Right ventricle myocardium inferior (tissue), 1 donor: ENCODE results near the gene DIAPH1. TPM values are rescaled to one million over a fixed set of nuclear protein-coding genes. Genes with fewer than 3 reads are reported as not detected.
A peak's percentile ranks its signal among the peaks of the same experiment; 100 is the strongest.
"Not testable (repeated sequence)": the region's sequence is repeated elsewhere in the genome, so short reads cannot be mapped to it uniquely, and the experiment has no call there.

Experiments used
- ATAC-seq: fragments of 200-7000 bp; cut with Tn5 transposase; one replicate; pipeline ENCODE4 v1.9.1; 2020; ENCODE audit warnings: mild to moderate bottlenecking, moderate library complexity
- DNase-seq: peaks from one replicate; pipeline ENCODE4 v3.0.0; 2021; ENCODE audit errors: missing footprints
- intact Hi-C: fragments of 100-400 bp; cut with DNase I; formaldehyde crosslinking; loops from one replicate; pipeline ENCODE4 v1.11.0; 2022
- total RNA-seq: library from RNA; stranded (reverse); fragmentation: NEBNext Ultra II Directional; extraction: Animal tissue kit (Norgen Biotek cat#: 25700); gene quantifications from one replicate; pipeline ENCODE4 v1.2.1, GENCODE V29; 2021
- donor health status: DM: no; HTN: yes; CAD: no; lungs with severe emphysema.

Gene DIAPH1
- total RNA-seq, 1 donor from 2014 or later: 36.1 TPM

DNA sequence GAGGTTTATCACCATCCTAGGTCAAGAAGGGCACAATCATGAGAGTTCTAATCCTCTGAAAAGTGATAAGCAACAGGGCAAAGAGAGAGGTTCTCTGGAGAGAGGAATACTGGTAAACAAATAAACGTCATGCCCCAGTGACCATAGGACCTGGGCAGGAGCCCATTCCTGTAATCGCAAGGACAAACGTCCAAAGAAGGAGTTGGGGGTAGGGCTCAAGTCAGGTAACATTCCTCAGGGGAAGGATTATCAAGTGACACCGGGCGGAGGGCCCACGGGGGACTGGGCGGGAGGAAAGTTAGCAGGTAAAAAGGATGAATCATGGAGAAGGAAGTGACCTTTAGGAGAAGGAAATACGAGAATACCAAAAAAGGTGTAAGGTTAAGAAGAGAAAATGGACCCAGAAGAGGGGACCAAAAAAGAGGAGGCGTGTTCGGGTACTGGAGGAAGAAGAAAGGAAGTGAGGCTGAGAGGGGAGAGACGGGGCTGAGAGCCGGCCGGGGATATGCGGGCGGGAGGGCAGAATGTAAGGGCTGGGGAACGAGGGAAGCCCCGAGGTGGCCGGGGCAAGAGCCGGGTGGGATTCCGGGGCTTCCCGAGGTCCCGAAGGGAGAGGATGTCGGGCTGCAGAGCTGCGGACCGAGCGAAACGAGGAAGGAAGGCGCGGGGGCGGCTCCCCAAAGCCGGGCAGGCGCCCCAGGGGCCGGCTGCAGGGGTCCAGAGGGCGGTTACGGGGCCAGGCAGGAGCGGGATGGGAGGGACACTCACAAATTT is 583 bp downstream of the DIAPH1 start:
- DNase-seq (no peak), ATAC-seq (peak; percentile 20)
- intact Hi-C loops: no loop called here

DNA sequence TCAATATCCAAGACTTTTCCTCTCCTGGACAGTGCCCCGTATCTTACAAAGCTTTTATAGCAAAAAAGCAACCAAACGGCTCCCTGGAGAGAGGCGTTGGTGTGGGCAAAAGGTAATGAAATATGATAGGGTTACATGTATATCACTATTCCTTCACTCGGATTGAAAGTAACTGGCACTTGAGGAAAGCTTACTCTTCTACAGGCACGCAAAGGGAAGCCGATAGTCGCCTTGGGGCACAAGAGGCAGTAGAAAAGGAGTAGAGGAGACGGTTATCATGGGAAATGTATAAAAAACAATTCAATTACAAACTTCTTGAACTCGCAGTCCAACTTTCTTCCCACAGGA is 1.1 kb downstream of the DIAPH1 start:
- intact Hi-C loops: no loop called here
- ATAC-seq (no peak), DNase-seq (no peak)

- ATAC-seq (no peak), DNase-seq (no peak)
- intact Hi-C loops: no loop called here
These were observed 1.7 kb downstream of the DIAPH1 start for GRCh38 chr5:141617128-141617527.

DNA sequence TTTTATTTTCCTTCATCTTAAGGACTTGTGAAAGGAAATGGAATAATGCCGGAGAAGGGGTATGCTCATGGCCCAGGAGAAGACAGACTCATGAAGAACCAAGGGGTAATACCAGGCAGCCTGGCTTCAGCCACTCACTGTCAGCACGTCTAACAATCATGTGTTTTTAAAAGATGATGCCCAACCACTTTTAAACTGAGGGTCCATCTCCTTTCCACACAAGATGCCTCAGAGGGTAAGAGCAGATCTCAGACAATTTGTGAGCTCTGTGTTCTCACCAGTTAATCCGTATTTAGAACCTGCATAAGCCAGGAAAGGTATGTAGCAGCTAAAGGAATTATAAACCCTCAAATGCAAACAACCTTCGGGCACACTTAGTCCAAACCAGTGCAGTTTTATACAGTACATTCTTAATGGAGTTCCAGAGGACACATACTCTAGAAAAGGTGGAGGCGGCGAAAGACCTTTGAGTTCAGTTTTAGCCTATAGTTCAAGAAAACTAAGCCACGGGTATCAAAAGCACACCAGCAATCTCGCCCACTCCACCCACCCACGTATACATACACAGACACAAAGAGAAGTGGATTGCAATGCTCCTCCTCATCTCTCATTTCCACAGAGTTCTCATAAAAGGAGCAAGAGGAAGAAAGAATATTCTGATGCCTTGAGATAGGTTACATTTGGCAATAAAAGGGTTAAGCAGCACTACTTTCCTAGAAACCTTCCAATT is 2.6 kb downstream of the DIAPH1 start:
- intact Hi-C loops: no loop called here
- ATAC-seq: no peak
- no peak for DNase-seq

- ATAC-seq (no peak), DNase-seq (no peak)
- intact Hi-C loops: no loop called here
These were observed 5.5 kb downstream of the DIAPH1 start for GRCh38 chr5:141613344-141613743.

DNA sequence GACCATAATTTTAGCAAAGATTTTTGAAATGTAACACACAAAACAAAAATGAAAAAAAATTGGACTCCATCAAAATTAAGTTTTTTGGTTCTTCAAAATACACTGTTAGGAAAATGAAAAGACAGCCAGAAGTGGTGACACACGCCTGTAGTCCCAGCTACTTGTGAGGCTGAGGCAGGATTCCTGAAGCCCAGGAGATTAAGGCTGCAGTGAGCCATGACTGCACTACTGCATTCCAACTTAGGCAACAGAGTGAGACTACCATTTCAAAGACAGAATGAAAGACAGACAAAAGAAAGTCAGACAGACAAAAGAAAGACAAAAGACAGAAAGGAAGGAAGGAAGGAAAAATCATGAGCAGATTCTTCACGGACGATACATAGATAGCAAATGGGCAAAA is 7.5 kb downstream of the DIAPH1 start:
- ATAC-seq (no peak), DNase-seq (no peak)
- intact Hi-C loops: no loop called here

- DNase-seq, intact Hi-C loops, ATAC-seq: not testable (repeated sequence)
These were observed 8.9 kb downstream of the DIAPH1 start for GRCh38 chr5:141609921-141610320.

DNA sequence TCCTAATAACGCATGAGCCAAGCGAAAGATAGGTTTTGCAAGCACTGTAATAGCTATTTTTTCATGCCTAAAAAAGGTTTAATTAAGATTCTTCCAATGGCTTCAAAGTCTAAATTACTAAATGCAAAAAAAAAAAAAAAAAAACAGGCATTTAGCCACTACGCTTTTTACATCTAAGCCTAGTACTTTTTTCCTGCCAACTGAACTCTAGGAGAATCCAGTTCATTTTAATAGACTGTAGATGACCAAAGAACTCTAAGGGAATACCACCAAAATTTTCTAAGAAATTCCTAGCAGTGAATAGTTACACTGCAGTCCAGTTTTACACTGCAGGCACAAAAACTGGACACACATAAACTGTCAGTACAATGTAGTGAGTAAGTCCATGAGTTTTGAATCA is 9.8 kb downstream of the DIAPH1 start:
- ATAC-seq (no peak), DNase-seq (no peak)
- intact Hi-C loops: no loop called here

GRCh38 chr5:141608557-141608956 is 10.2 kb downstream of the DIAPH1 start:
- DNase-seq (no peak), ATAC-seq (no peak)
- intact Hi-C loops: no loop called here

DNA sequence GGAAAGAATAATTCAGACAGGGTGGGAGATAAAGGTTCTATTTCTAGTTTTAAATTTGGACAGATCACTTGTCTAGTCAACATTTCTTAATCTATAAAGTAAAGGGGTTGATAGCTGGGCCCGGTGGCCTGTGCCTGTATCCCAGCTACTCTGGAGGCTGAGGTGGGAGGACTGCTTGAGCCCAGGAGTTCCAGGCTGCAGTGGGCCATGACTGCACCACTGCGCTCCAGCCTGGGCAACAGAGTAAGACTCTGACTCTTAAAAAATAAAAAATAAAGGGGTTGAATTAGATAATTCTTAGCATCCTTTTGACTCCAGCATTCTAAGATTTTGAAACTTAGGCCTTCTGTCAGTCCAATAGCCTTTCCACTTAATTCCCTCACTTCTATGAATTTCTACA is 10.8 kb downstream of the DIAPH1 start:
- intact Hi-C loops: no loop called here
- DNase-seq (no peak), ATAC-seq (no peak)

- intact Hi-C loops: no loop called here
- peak; percentile 65 for ATAC-seq
- no peak for DNase-seq
These were observed 13.1 kb downstream of the DIAPH1 start for GRCh38 chr5:141605523-141606277.

DNA sequence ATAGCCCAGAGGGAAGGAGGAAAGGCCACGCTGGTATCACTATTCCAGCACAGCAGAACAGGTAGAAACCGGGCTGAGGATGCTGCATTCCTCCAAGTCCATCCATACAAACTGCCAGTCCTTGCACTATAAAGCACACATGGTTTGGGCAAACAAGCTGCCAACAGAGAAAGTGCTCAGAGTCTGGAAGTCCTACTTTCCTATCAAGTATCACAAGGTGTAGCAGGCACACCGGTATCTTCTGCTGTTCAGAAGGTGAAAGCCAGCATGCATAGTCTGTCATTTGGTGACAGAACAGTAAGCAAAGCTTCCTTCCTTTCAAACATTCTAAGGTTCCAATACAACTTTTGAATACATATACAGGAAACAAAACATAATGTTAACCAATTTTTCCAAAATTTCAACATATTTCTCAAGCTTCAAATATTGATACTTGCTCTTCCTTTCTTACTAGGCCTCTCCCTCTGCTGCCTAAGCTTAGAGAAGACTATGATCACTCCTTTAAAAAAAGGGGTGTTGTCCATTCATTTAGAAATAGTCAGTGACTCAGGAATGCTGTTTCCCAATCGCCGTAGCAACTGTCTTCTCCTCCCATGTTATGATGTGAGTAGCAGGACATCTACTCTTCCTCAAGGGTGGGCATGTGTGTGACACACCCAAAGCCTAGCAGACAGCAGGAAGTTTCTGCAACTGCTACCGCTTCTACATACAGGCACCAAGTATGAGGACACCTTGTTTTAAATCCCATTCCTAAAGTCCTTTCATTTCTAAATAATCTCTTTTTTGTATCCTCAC is 14.7 kb downstream of the DIAPH1 start:
- intact Hi-C loops: no loop called here
- DNase-seq (no peak), ATAC-seq (peak; percentile 89)

- intact Hi-C loops: no loop called here
These were observed 16.2 kb downstream of the DIAPH1 start for GRCh38 chr5:141602606-141603005.

DNA sequence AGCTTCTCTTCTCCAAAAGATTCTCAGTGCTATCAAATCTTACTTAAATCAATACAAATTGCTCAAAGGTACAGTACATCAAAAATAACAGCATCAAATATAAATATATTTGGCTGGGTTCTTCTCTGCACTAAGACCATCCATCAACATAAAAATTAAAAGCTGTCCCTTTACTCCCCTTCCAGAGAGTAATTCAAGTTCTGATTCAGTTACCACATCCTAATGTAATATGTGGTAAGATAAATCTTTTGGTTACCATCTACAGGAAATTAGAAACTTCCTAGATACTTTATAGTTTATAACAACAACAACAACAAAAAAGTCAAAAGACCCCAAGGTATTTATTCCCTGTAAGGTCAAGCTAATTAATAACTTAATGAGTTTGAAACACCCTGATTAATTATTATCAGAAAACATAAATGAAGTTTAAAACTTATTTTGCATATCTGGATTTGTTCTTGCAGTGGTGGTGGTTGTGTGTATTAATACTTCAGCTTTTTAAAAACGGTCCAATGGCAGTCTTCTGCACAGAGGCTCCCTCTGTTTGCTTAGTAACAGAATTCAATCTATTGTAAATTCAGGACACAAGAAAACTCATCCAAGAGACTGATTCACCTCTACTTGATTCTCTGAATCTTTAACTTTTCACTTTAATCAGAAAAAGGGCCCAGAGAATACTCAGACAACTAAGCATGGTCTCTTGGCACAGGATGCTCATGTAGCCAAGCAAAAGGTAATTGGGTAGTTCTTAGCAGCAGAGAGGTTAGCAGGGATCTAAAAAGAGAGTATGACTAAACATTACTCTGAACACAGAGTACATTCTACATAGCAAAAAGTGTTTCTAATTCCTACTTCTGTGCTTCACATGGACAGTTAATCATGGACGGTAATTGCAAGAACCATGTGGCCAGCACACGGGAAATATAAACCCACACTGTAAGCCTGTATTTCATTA is 20.1 kb downstream of the DIAPH1 start:
- intact Hi-C loops: no loop called here
- DNase-seq: no peak
- peak; percentile 78 for ATAC-seq

More at GRCh38 chr5:141602606-141603005, 16.2 kb downstream of the DIAPH1 start:
- ATAC-seq: no peak
- DNase-seq: no peak

DNA sequence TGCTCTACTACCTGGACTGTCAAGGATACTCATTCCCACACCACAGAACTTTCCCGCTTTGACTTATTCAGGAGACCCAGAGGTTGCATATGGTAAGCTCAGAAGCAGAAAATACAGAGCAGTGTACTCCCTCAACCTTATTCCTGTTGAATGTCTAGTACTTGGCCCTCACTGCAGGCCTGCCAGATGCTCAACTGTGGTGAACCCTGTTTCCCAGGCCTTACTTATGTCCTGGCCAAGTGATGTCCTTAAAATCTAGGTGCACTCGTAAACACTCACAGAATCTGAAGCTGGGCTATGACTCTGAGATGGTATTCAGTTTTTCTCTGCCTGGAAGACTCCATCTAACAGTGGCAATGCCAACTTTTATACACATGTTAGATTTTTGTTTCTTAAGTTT is 21.0 kb downstream of the DIAPH1 start:
- intact Hi-C loops: no loop called here
- ATAC-seq (peak; percentile 35), DNase-seq (no peak)

DNA sequence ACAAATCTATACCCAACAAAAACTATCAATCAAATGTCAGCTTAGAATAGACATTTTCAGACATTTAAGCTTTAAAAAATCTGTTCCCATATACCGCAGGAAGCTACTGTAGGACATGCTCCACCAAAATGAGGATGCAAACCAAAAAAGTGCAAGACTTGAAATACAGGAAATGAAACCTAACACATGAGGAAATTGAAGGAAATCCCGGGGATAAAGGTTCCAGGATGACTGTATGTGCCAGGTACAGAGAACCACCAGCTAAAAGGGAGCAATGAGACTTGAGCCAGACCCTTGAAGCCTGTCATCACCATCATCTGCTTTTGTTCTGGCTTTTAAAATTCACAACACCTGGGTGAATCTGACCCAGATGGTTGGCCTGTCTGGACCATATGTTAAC is 21.4 kb downstream of the DIAPH1 start:
- intact Hi-C loops: no loop called here
- no peak for DNase-seq
- no peak for ATAC-seq

- intact Hi-C loops: no loop called here
- DNase-seq (no peak), ATAC-seq (no peak)
These were observed 21.9 kb downstream of the DIAPH1 start for GRCh38 chr5:141596867-141597266.

DNA sequence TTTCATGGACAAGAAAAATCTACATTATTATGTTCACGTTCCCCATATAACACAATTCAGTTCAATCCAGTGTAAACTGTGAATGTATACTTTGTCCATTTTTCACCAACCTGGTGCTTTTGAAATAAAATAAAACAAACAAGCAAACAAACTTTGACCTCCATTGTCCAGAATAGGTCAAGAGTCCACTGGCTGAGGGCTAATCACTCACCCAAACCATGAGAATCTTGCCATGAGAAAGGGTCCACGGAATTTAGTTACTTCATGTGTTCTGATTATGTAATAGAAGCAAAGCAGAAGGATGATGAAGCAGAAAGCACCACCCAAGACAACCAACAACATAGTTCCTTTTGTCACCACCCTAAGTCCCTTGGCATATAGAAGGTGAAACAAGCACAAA is 28.7 kb downstream of the DIAPH1 start:
- DNase-seq (no peak), ATAC-seq (no peak)
- intact Hi-C loops: no loop called here
